ENCODE measurements around the gene TIMM8B.
"Not testable (repeated sequence)": the region's sequence is repeated elsewhere in the genome, so short reads cannot be mapped to it uniquely, and the experiment has no call there.

GRCh38 chr11:112095302-112095701, 8.7 kb upstream of the TIMM8B start:
- TF ChIP-seq, protein P1, sequence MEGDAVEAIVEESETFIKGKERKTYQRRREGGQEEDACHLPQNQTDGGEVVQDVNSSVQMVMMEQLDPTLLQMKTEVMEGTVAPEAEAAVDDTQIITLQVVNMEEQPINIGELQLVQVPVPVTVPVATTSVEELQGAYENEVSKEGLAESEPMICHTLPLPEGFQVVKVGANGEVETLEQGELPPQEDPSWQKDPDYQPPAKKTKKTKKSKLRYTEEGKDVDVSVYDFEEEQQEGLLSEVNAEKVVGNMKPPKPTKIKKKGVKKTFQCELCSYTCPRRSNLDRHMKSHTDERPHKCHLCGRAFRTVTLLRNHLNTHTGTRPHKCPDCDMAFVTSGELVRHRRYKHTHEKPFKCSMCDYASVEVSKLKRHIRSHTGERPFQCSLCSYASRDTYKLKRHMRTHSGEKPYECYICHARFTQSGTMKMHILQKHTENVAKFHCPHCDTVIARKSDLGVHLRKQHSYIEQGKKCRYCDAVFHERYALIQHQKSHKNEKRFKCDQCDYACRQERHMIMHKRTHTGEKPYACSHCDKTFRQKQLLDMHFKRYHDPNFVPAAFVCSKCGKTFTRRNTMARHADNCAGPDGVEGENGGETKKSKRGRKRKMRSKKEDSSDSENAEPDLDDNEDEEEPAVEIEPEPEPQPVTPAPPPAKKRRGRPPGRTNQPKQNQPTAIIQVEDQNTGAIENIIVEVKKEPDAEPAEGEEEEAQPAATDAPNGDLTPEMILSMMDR (conservative IDR thresholded peaks at IDR 0.05): not testable (repeated sequence)
- not testable (repeated sequence) for TF ChIP-seq ZFX (IDR thresholded peaks at IDR 0.05)
